Heart right ventricle (tissue), 16 donors: ENCODE results near the gene KRT3. TPM values are rescaled to one million over a fixed set of nuclear protein-coding genes. Genes with fewer than 3 reads are reported as not detected.
A peak's percentile ranks its signal among the peaks of the same experiment; 100 is the strongest.

Source experiments
- ATAC-seq, 8 donors: fragments of 200-7000 bp; cut with Tn5 transposase; one replicate each; pipeline ENCODE4 v1.9.1; 2020; ENCODE audit warnings: mild to moderate bottlenecking in 8 of 8, moderate library complexity in 8 of 8, moderate number of reproducible peaks in 1 of 8
- DNase-seq, 2 donors: peaks; one replicate each; pipeline ENCODE4 v3.0.0-alpha.2; 2020
- H3K27ac ChIP-seq, 10 donors: fragments of 200-600 bp; sonication (generic) in 2 of 10; one replicate each; pipeline versions ENCODE4 v1.5.0 to v1.8.0; 2020 to 2022; ENCODE audit warnings: mild to moderate bottlenecking in 3 of 10
- H3K27me3 ChIP-seq, 7 donors: fragments of 200-600 bp; one replicate each; pipeline ENCODE4 v1.8.0; 2021 to 2022; ENCODE audit warnings: mild to moderate bottlenecking in 2 of 7
- H3K36me3 ChIP-seq, 9 donors: fragments of 200-600 bp; sonication (generic) in 1 of 9; one replicate each; pipeline versions ENCODE4 v1.5.0 to v1.8.0; 2020 to 2022; ENCODE audit warnings: mild to moderate bottlenecking in 2 of 9
- H3K4me1 ChIP-seq, 9 donors: fragments of 200-600 bp; sonication (generic) in 1 of 9; one replicate each; pipeline versions ENCODE4 v1.5.0 to v1.8.0; 2020 to 2022; ENCODE audit warnings: mild to moderate bottlenecking in 4 of 9
- H3K4me3 ChIP-seq, 10 donors: fragments of 200-600 bp; sonication (generic) in 2 of 10; one replicate each; pipeline versions ENCODE4 v1.5.0 to v1.8.0; 2020 to 2022; ENCODE audit warnings: mild to moderate bottlenecking in 7 of 10, moderate library complexity in 2 of 10
- H3K9me3 ChIP-seq, 11 donors: fragments of 200-600 bp in 10 of 11; sonication (generic) in 2 of 11; one replicate each; pipeline versions ENCODE4 v1.5.0 to v1.8.0; 2013 to 2022; ENCODE audit warnings: mild to moderate bottlenecking in 2 of 11, control low read depth in 1 of 11, moderate library complexity in 1 of 11
- WGBS, 2 donors: extraction: QIAGEN DNeasy Blood & Tissue Kit; methylation state at CpG; one replicate each; pipeline ENCODE4 v1.1.7; 2013; ENCODE audit warnings: inconsistent platforms in 1 of 2; 5-methylcytosine and 5-hydroxymethylcytosine counted together
- intact Hi-C, 10 donors: fragments of 100-400 bp; cut with DNase I; formaldehyde crosslinking; loops; one replicate each; pipeline versions ENCODE4 v1.11.1 to v1.14.2; 2022
- polyA plus RNA-seq, 2 donors: library from polyadenylated mRNA; stranded (reverse); fragments of 200-250 nt; gene quantifications; one replicate each; pipeline ENCODE4 v1.2.3, GENCODE V29; 2013
- total RNA-seq, 10 donors: library from RNA; stranded (reverse); fragmentation: NEBNext Ultra II Directional in 3 of 10; extraction: Animal tissue kit (Norgen Biotek cat#: 25700) in 3 of 10; gene quantifications; one replicate each; pipeline versions ENCODE4 v1.2.1 to v1.2.4, GENCODE V29; 2021 to 2023
- TF ChIP-seq, protein P1 (sequence below), 9 donors: fragments of 200-600 bp; sonication (generic) in 2 of 9; IDR thresholded peaks; one replicate each; pipeline versions ENCODE4 v1.5.0 to v1.8.0; 2021 to 2022; ENCODE audit warnings: antibody characterized with exemption in 9 of 9, mild to moderate bottlenecking in 5 of 9, moderate library complexity in 1 of 9
- donor health status: Arrhythmogenic right ventricular cardiomyopathy.
- donor health status: ischemic (EF 13 %, LVEDD 7.1; RV severe dilation, severe dysfunction).
- donor health status: healthy with polysubstance abuse.
- donor health status: DM: no; HTN: yes; CAD: no.
- donor health status: DM: no; HTN: no; CAD: no.
- donor health status: ischemic (EF 25% LVEDD 6.9; RV normal size, moderate dysfunction).
- donor health status: ischemic (EF 25% LVEDD 5.7; RV mildly dilated, moderate dysfunction).
- donor health status: healthy.
- donor health status: DM: yes; HTN: yes; CAD: no.
- donor health status: Ischemic cardiomyopathy.
- donor health status: ischemic (EF 35%, LVEDD 5.7; RV mildly dilated, moderate dysfunction).
- donor health status: nonischemic (EF 11% LVEDD 7.7; RV severe dilation, severe dysfunction).
- donor health status: DM: yes; HTN: yes; CAD: no.
- donor health status: PGD.
- donor health status: ischemic (EF 29% LVEDD 5.4; RV normal size, mild dysfunction).
- donor health status: nonischemic (EF 23%, LVEDD 6.1; RV moderate dilation, normal function).

The KRT3 gene
- total and polyA plus RNA-seq, 12 donors = not detected

DNA sequence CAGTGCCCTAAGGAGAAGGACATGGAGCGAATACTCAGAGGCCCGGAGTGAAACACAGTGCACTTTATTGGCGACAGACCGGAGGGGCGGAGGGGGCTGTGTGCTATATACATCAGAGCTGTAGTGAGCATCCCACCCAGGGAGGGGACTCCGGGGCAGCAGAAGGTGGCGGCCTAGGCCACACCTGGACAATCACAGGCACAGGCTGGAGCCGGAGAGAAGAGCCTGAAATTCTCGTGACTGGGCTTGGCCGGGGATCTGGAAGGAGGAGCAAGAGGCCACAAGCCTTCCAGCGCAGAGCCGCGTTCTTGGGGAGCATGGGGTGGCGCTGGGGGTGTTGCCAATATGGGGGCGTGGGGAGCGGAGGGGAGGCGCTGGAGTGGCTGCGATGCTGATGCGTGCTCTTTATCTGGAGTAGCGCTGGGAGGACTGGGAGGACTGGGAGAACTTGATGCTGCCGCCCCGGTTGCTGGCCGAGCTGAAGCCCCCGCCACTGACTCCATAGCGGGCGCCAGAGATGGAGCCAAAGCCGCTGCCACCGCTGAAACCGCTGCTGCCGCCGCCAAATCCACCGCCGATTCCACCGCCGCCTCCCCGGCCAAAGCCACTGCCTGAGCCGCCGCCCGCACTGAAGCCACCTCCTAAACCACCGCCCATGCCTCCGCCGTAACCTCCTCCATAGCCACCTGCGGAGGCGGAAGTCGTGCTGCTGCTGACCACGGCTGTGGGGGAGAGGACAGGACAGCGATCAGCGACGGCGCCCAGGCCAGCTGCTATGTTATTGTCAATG is 6.1 kb downstream of the KRT3 start:
- H3K9me3 ChIP-seq = no peaks in the 10 kb centered on the region
- H3K4me3 ChIP-seq = peak overlapping the region in 1 of 10 donors; percentile 7
- no peaks in the 10 kb centered on the region for H3K36me3 ChIP-seq
- no peak overlapping the region for H3K27ac ChIP-seq
- intact Hi-C loops = no loop called here
- ATAC-seq = peak in 2 of 8 donors; percentile 32 to 36
- DNase-seq = no peak
- TF ChIP-seq, protein P1, sequence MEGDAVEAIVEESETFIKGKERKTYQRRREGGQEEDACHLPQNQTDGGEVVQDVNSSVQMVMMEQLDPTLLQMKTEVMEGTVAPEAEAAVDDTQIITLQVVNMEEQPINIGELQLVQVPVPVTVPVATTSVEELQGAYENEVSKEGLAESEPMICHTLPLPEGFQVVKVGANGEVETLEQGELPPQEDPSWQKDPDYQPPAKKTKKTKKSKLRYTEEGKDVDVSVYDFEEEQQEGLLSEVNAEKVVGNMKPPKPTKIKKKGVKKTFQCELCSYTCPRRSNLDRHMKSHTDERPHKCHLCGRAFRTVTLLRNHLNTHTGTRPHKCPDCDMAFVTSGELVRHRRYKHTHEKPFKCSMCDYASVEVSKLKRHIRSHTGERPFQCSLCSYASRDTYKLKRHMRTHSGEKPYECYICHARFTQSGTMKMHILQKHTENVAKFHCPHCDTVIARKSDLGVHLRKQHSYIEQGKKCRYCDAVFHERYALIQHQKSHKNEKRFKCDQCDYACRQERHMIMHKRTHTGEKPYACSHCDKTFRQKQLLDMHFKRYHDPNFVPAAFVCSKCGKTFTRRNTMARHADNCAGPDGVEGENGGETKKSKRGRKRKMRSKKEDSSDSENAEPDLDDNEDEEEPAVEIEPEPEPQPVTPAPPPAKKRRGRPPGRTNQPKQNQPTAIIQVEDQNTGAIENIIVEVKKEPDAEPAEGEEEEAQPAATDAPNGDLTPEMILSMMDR (IDR thresholded peaks at IDR 0.05) = no peak
- peaks cover 0 to 6% (median 0%) of the 10 kb centered on the region in 9 donors for H3K4me1 ChIP-seq
- 22 to 27% methylated on average over 50 of the region's 50 CpGs for WGBS, 2 donors
- H3K27me3 ChIP-seq = peaks cover 0 to 73% (median 49%) of the 10 kb centered on the region in 7 donors

DNA sequence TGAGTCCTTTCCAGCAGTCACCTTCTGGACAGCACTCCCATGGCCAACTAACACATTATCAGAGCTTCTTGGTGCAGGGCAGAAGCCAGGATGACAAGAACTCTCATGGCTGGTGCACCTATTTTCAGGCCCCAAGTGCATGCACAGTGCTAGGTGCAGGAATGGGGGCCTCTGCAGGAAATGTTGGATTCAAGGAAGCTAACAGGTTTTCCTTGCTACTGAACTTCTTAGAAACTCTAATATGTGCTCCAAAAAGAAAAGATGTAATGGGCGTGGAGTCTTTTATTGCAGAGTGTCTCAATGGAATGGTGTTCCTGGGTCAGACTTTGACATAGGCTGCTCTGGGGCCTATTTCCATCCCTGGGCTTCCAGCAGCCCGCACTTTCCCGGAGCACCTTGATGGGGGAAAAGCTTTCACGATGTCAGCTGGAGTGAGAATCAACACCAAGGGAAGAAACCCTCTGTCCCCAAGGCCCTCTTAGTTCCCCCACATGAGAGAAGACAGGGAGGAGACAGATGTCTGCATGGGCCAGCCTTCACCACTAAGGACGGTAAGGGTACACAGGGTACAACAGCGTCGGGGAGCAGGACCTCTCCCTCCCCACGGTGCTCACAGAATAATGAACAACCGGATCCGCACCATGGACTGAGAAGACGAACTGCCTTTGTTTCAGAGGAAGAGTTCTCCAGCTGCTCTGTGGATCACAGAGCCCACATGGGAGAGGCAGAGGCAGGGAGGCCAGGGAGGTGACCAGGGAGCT is 6.9 kb downstream of the KRT3 start:
- TF ChIP-seq, protein P1 (IDR thresholded peaks at IDR 0.05) = no peak
- 92 to 95% methylated on average over 11 of the region's 11 CpGs for WGBS, 2 donors
- Histone ChIP-seq H3K9me3 (no peaks in the 10 kb centered on the region), H3K27ac (no peak overlapping the region), H3K36me3 (no peaks in the 10 kb centered on the region), H3K27me3 (peaks cover 0 to 65% (median 50%) of the 10 kb centered on the region in 7 donors), H3K4me3 (no peak overlapping the region), H3K4me1 (peaks cover 0 to 6% (median 0%) of the 10 kb centered on the region in 9 donors)
- intact Hi-C loops = no loop called here
- DNase-seq = no peak
- no peak for ATAC-seq

DNA sequence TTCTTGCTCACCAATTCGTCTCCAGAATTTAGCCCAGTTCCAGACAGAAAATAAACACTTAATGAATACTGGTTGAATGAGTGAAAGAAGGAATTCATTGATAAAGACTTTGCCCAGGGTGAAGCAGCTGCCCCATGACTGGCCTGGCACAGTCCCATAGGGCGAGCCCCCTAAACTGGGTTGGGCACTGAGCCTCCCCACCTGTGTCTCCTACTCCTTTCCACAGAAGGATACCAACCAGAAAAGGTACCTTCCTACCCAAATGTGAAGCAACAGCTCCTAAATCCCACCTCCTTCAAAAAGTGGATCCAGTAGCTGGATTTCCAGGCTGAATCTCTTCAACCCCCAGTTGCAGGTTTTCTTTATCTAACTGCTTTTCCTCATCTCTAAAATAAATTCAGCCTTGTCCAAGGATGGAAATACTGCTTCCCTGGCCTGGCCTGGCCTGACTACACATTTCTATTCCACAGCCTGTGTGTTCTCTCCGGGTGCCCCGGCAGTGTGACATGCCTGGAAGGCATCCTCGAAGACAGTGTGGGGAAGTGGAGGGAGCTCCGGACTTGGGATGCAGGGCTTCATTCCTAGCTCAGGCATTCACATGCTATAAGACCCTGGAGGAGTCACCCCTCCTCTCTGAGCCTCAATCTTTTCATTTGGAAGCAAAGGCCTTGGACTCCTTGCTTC is 7.6 kb downstream of the KRT3 start:
- no peak overlapping the region for H3K27ac ChIP-seq
- peaks cover 0 to 6% (median 0%) of the 10 kb centered on the region in 9 donors for H3K4me1 ChIP-seq
- H3K4me3 ChIP-seq = no peak overlapping the region
- H3K9me3 ChIP-seq = no peaks in the 10 kb centered on the region
- TF ChIP-seq, protein P1 (IDR thresholded peaks at IDR 0.05) = no peak
- intact Hi-C loops = no loop called here
- DNase-seq (no peak), ATAC-seq (no peak)
- H3K36me3 ChIP-seq = no peaks in the 10 kb centered on the region
- WGBS, 2 donors = 60 to 75% methylated on average over 6 of the region's 6 CpGs
- peaks cover 0 to 65% (median 52%) of the 10 kb centered on the region in 7 donors for H3K27me3 ChIP-seq
